OCI-M1 (cell line): Measurements from ENCODE around the gene VSX2.
A peak's percentile ranks its signal among the peaks of the same experiment; 100 is the strongest.

Source experiments
- DNase-seq: peaks from one replicate; lab custom pipeline; 2025; lab: John Stamatoyannopoulos, UW

The VSX2 gene

DNA sequence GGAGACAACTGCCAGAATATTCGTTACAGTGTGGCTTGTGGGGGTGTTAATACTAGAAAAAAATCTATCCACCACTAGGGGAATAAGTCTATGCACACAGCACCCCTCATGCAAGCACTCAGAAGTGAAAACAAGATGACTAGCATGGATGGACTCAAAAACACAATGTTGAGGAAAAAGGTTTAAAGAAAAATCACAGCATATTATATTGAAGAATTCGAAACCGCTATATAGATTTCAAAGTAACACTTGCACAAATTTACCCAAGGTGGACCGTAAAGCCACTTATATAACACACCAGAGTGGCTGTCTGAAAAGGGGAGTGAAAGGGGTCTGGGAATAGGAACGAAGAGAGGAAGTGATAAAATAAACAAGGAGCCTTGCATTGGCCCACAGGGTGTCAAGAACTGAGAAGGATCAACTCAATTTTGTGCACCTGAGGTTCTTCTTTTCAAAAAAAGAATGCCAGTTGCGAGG, 62.9 kb downstream of the VSX2 start:
- peak; percentile 66 for DNase-seq

DNA sequence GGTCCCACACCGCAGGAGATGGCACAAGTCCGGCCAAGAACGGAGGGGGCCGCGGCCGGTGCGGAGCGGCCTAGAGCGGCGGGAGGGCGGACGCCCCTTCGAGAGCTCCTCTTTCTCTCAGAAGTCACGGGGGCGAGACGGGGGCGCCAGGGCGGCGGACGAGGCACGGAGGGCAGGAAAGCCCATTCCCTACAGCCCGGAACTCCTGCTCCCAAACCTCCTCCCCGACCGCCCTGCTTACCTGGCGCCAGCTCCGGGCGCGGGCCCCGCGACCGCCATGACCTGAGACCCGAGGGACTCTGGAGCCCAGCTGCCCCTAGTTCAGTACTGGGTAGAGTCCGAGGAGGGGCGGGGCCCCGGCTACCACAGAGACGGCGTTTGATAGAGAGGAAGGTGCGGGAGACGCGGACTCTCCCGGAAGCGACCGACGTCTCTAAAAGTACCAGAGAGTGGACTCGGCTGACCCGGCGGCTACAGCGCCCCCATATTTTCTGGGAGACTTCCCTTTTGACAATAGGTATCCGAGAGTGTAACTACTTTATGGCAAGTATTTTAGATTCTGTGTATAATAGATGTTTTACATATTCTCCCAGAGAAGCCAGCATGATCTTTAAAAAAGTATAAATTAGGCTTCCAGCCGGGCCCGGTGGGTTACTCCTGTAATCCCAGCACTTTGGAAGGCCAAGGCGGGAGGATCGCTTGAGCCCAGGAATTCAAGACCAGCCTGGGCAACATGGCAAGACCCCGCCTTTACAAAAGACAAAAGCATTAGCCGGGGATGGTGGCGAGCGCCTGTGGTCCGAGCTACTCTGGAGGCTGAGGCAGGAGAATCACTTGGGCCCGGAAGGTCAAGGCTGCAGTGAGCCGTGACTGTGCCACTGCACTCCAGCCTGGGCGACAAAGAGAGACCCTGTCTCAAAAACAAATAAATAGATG, 63.7 kb downstream of the VSX2 start, which contains the start of gene ABCD4:
TSS of gene ABCD4 (minus strand) at position 301 of the 936 bp plus-strand sequence. CDS start at position 279, 22 bp downstream.
- DNase-seq, result peak; percentile 96

DNA sequence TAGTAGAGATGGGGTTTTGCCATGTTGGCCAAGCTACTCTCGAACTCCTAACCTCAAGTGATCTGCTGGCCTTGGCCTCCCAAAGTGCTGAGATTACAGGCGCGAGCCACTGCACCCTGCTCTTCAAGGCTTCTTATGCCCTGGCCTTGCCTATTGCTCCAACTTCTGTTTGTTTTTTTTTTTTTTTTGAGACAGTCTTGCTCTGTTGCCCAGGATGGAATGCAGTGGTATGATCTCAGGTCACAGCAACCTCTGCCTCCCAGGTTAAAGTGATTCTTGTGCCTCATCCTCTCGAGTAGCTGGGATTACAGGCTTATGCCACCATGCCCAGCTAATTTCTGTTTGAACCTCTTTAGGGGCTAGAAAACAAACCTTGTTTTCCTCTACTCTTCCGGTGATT, 69.4 kb downstream of the VSX2 start:
- no peak for DNase-seq

DNA sequence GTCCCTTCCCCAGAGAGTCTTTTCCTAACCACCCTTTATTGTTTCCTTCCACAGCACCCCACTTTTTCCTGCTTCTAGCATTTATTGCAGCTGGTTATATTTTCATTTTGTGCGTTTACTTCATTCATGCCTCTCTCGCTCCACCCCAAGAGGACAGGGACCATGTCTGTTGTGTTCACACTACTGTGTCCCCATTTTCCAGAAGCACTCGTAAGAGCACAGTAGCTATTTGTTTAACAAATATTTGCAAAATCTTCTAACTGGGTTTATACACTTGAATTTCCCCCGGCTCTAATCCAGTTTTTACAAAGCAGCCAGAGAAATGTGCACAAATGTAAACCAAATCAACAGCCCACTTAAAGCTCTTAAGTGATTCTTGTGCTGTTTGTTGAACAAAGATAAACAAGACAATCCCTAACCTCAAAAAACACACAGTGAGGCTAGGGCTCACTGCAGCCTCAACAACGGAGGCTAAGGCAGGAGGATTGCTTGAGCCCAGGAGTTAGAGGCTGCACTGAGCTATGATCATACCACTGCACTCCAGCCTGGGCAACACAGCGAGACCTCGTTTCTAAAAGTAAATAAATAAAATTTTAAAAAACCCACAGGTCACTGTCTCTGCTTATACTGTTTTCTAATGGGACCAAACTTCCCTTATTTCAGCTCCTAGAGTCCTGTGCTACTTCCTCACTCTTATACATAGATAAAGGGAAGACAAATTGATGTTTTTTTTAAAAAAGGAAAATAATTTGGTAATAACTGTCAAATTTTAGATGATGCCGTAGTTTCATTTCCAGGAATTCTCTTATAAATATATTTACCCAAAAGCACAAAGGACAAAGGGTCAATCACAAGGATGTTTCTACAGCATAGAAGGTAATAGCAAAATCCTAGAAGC, 70.1 kb downstream of the VSX2 start:
- DNase-seq, result peak; percentile 2

DNA sequence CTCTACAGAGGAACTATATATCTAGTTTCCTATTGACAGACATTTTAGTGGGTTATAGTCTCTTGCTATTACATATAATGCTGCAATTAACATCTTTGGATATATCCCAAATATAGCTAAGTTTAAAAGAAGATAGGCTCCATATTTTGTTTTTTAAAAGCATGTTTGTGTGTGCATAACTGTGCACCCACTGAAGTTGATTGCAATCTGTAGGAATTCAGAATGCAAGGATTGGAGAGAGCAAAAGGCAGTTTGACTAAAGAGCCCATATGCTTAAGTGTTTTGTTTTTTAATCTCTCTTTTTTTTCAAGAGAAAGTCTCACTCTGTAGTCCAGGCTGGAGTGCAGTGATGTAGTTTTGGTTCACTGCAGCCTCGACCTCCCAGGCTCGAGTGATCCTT, 72.9 kb downstream of the VSX2 start:
- no peak for DNase-seq
